COLO668 (cell line): ENCODE results near the gene KCTD2.

Source experiments
- DNase-seq: peaks from one replicate; lab custom pipeline; 2025; ENCODE audit not compliant: unreplicated experiment; lab: John Stamatoyannopoulos, UW

Gene KCTD2

GRCh38 chr17:75075597-75076336 lies 28.7 kb downstream of the KCTD2 start:
- DNase-seq: no peak

GRCh38 chr17:75077072-75077495 lies 30.1 kb downstream of the KCTD2 start:
- no peak for DNase-seq

- DNase-seq: peak; percentile 67
Observed at GRCh38 chr17:75077496-75078283, 30.7 kb downstream of the KCTD2 start.

GRCh38 chr17:75078284-75079022 lies 31.4 kb downstream of the KCTD2 start:
- DNase-seq: no peak

GRCh38 chr17:75079023-75079373 lies 32.0 kb downstream of the KCTD2 start:
- no peak for DNase-seq

- no peak for DNase-seq
Observed at GRCh38 chr17:75081611-75082540, 34.9 kb downstream of the KCTD2 start.

- DNase-seq: no peak
Observed at GRCh38 chr17:75082683-75083082, 35.7 kb downstream of the KCTD2 start.

- DNase-seq: no peak
Observed at GRCh38 chr17:75084039-75084660, 37.1 kb downstream of the KCTD2 start.

GRCh38 chr17:75086496-75087181 lies 39.6 kb downstream of the KCTD2 start:
- DNase-seq: no peak

GRCh38 chr17:75087182-75087557 lies 40.1 kb downstream of the KCTD2 start:
- no peak for DNase-seq

- DNase-seq: peak; percentile 20
Observed at GRCh38 chr17:75087558-75088453, 40.8 kb downstream of the KCTD2 start, which contains the start of gene SLC16A5. Gene SLC16A5, plus strand, starts transcription at chr17:75087954. Its CDS starts 5,683 bp downstream, at chr17:75093637.

GRCh38 chr17:75088465-75089417 lies 41.7 kb downstream of the KCTD2 start:
- DNase-seq: no peak

GRCh38 chr17:75090871-75091854 lies 44.1 kb downstream of the KCTD2 start:
- no peak for DNase-seq

- no peak for DNase-seq
Observed at GRCh38 chr17:75091855-75092327, 44.9 kb downstream of the KCTD2 start.

- DNase-seq: no peak
Observed at GRCh38 chr17:75093548-75094158, 46.6 kb downstream of the KCTD2 start.
